ENCODE results near the gene PDILT. TPM values are rescaled to one million over a fixed set of nuclear protein-coding genes. Genes with fewer than 3 reads are reported as not detected.

Gene PDILT
- total RNA-seq, 1 donor from 2014 or later = not detected

DNA sequence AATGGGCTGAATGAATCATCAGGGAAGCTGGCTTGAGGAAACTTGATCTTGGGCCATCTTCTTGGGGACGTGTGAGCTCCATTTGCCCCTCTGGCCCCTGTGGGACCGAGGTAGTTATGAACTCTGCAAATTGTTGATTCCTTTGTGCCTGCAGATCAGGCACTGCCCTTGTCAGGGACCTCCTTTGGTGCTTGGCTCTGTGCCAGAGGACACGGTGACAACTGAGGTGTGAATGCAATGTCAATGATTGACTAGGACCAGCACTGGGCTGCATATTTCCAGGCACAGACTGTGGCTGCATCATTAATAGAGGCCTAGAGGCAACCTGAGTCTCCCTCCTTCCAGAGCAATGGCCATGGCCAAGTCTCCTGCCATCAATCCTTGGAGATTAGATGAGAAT lies 23.8 kb downstream of the PDILT start:
- H3K9me3 Mint-ChIP-seq (ENCODE audit: unreplicated experiment) = no peaks in the 10 kb centered on the region
- no peak for DNase-seq (ENCODE audit: extremely low spot score, unreplicated experiment)

GRCh38 chr16:20377181-20377580 lies 27.4 kb downstream of the PDILT start:
- TF ChIP-seq, protein P1, sequence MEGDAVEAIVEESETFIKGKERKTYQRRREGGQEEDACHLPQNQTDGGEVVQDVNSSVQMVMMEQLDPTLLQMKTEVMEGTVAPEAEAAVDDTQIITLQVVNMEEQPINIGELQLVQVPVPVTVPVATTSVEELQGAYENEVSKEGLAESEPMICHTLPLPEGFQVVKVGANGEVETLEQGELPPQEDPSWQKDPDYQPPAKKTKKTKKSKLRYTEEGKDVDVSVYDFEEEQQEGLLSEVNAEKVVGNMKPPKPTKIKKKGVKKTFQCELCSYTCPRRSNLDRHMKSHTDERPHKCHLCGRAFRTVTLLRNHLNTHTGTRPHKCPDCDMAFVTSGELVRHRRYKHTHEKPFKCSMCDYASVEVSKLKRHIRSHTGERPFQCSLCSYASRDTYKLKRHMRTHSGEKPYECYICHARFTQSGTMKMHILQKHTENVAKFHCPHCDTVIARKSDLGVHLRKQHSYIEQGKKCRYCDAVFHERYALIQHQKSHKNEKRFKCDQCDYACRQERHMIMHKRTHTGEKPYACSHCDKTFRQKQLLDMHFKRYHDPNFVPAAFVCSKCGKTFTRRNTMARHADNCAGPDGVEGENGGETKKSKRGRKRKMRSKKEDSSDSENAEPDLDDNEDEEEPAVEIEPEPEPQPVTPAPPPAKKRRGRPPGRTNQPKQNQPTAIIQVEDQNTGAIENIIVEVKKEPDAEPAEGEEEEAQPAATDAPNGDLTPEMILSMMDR (IDR thresholded peaks at IDR 0.05) = no peak
- Mint-ChIP-seq H3K9me3 (ENCODE audit: unreplicated experiment) (no peaks in the 10 kb centered on the region), H3K36me3 (ENCODE audit: unreplicated experiment) (no peaks in the 10 kb centered on the region), H3K4me1 (ENCODE audit: unreplicated experiment) (no peaks in the 10 kb centered on the region), H3K27ac (ENCODE audit: unreplicated experiment) (no peak overlapping the region), H3K27me3 (ENCODE audit: unreplicated experiment) (no peaks in the 10 kb centered on the region), H3K4me3 (ENCODE audit: unreplicated experiment) (no peak overlapping the region)
- DNase-seq (ENCODE audit: extremely low spot score, unreplicated experiment) = no peak

More for the DNA sequence above, 23.8 kb downstream of the PDILT start:
- TF ChIP-seq, protein P1 (IDR thresholded peaks at IDR 0.05) = no peak
- Mint-ChIP-seq H3K4me1 (ENCODE audit: unreplicated experiment) (no peaks in the 10 kb centered on the region), H3K36me3 (ENCODE audit: unreplicated experiment) (no peaks in the 10 kb centered on the region), H3K27me3 (ENCODE audit: unreplicated experiment) (no peaks in the 10 kb centered on the region), H3K4me3 (ENCODE audit: unreplicated experiment) (no peak overlapping the region), H3K27ac (ENCODE audit: unreplicated experiment) (no peak overlapping the region)

GRCh38 chr16:20372701-20373100 lies 31.8 kb downstream of the PDILT start:
- Mint-ChIP-seq H3K4me1 (ENCODE audit: unreplicated experiment) (no peaks in the 10 kb centered on the region), H3K27me3 (ENCODE audit: unreplicated experiment) (no peaks in the 10 kb centered on the region), H3K36me3 (ENCODE audit: unreplicated experiment) (no peaks in the 10 kb centered on the region), H3K4me3 (ENCODE audit: unreplicated experiment) (no peak overlapping the region), H3K9me3 (ENCODE audit: unreplicated experiment) (peaks cover 1% of the 10 kb centered on the region), H3K27ac (ENCODE audit: unreplicated experiment) (no peak overlapping the region)
- no peak for DNase-seq (ENCODE audit: extremely low spot score, unreplicated experiment)
- TF ChIP-seq, protein P1 (IDR thresholded peaks at IDR 0.05) = no peak

DNA sequence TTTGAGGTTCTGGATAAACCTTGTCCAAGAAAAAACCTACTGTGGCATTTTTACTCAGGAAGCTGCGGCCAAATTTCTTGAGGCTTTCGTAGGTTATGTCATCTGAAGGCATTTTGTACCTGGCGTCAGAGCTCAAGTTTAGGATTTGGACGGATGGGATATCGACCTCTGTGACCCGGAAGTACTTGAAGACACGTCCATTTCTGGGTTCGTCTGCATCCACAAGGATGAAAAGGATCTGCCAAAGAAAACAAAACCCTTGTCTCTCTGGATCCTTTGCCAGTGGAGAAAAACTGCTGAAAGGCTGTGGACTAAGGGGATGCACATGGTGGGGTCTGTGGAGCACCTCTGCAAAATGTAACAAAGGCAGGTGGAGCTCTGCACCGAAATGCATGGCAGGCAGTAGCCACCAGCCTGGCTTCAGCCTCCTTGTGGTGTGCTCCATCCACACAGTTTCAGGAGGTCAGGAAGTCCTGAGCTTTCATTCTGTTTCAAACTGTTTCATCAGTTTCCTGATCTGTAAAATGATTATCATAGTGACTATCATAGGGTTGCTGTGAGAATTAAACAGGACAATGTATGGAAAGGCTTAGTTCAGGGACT lies 35.0 kb downstream of the PDILT start:
- Mint-ChIP-seq H3K27me3 (ENCODE audit: unreplicated experiment) (no peaks in the 10 kb centered on the region), H3K4me1 (ENCODE audit: unreplicated experiment) (no peaks in the 10 kb centered on the region), H3K9me3 (ENCODE audit: unreplicated experiment) (peaks cover 6% of the 10 kb centered on the region), H3K4me3 (ENCODE audit: unreplicated experiment) (no peak overlapping the region), H3K36me3 (ENCODE audit: unreplicated experiment) (no peaks in the 10 kb centered on the region), H3K27ac (ENCODE audit: unreplicated experiment) (no peak overlapping the region)
- DNase-seq (ENCODE audit: extremely low spot score, unreplicated experiment) = no peak
- TF ChIP-seq, protein P1 (IDR thresholded peaks at IDR 0.05) = no peak

DNA sequence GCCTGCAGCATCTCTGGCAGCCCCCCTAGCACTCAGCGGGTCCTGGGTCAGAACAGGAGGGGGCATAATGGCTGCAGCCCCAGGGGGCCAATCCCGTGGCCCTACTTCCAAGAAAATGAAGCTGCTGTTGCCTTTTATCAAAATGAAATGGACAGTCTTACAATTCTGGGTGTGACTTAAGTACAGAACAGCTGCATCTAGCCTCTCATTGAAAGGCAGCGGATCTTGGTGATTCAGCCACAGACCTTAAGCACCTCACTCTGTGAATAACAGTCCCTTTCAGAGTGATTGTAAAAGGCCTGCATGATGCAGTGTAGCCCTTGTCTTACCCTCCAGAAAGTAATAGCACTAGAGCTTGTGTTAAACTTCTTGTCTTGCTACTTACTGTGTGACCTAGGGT lies 40.5 kb downstream of the PDILT start:
- Mint-ChIP-seq H3K27me3 (ENCODE audit: unreplicated experiment) (no peaks in the 10 kb centered on the region), H3K4me1 (ENCODE audit: unreplicated experiment) (no peaks in the 10 kb centered on the region), H3K27ac (ENCODE audit: unreplicated experiment) (no peak overlapping the region), H3K4me3 (ENCODE audit: unreplicated experiment) (no peak overlapping the region), H3K9me3 (ENCODE audit: unreplicated experiment) (peaks cover 6% of the 10 kb centered on the region), H3K36me3 (ENCODE audit: unreplicated experiment) (no peaks in the 10 kb centered on the region)
- TF ChIP-seq, protein P1 (IDR thresholded peaks at IDR 0.05) = no peak
- DNase-seq (ENCODE audit: extremely low spot score, unreplicated experiment) = no peak
